Body of pancreas (tissue), 4 donors: ENCODE data around the gene SLC35F5. TPM values are rescaled to one million over a fixed set of nuclear protein-coding genes. Genes with fewer than 3 reads are reported as not detected.
A peak's percentile ranks its signal among the peaks of the same experiment; 100 is the strongest.

Experiments used
- ATAC-seq: fragments of 150-250 bp; one replicate; pipeline ENCODE4 v1.9.1; 2016
- DNase-seq, 4 donors: peaks; one replicate each; pipeline ENCODE4 v3.0.0-alpha.2; 2019
- H3K27ac ChIP-seq, 4 donors: fragments of 200-600 bp; sonication (generic); 1 replicate in 3 of 4; 2 replicates in 1 of 4; pipeline versions ENCODE4 v1.5.1 to v1.6.1; 2016 to 2019; ENCODE audit warnings: mild to moderate bottlenecking in 1 of 4, mixed read lengths in 1 of 4, moderate library complexity in 1 of 4
- H3K27me3 ChIP-seq, 2 donors: fragments of 200-600 bp; sonication (generic); one replicate each; pipeline ENCODE4 v1.6.0; 2016; ENCODE audit warnings: mild to moderate bottlenecking in 1 of 2
- H3K36me3 ChIP-seq, 2 donors: fragments of 200-600 bp; sonication (generic); replicated peaks in 1 of 2; 2 replicates each; pipeline ENCODE4 v1.5.1; 2016; ENCODE audit warnings: low read depth in 2 of 2; ENCODE audit not compliant: insufficient read depth in 1 of 2
- H3K4me1 ChIP-seq: fragments of 200-600 bp; sonication (generic); one replicate; pipeline ENCODE4 v1.6.0; 2016
- H3K4me3 ChIP-seq, 2 donors: fragments of 200-600 bp; sonication (generic); 1 replicate in 1 of 2; 2 replicates in 1 of 2; pipeline ENCODE4 v1.5.1; 2016 to 2019
- H3K9me3 ChIP-seq, 3 donors: fragments of 200-600 bp; sonication (generic); 1 replicate in 2 of 3; 2 replicates in 1 of 3; pipeline ENCODE4 v1.5.1; 2016
- CTCF ChIP-seq, 7 experiments: fragments of 450-650 bp in 4 of 7; fragments of 200-600 bp in 3 of 7; sonication (generic) in 3 of 7; IDR thresholded peaks; one replicate each; pipeline ENCODE4 v1.5.1; 2016 to 2019; ENCODE audit warnings: antibody characterized with exemption in 7 of 7
- POLR2A ChIP-seq, 3 donors: fragments of 450-650 bp; IDR thresholded peaks; one replicate each; pipeline ENCODE4 v1.6.1; 2016; ENCODE audit warnings: antibody characterized with exemption in 3 of 3, mild to moderate bottlenecking in 2 of 3
- WGBS, 2 donors: methylation state at CpG; one replicate each; pipeline ENCODE4 v1.1.5; 2017; 5-methylcytosine and 5-hydroxymethylcytosine counted together
- intact Hi-C: fragments of 100-400 bp; cut with DNase I; formaldehyde crosslinking; loops from one replicate; pipeline ENCODE4 v1.15.1; 2023
- total RNA-seq, 2 donors: library from RNA; depleted of rRNA; stranded (reverse); fragments of >200 nt; gene quantifications; one replicate each; pipeline ENCODE4 v1.1.0, GENCODE V29; 2016

Gene SLC35F5
- total RNA-seq, 2 donors from 2014 or later = 50.8 to 104 TPM

GRCh38 chr2:113795405-113795920 is 39.0 kb upstream of the SLC35F5 start:
- no peak for ATAC-seq
- Histone ChIP-seq H3K4me1 (peaks cover 14% of the 10 kb centered on the region), H3K27ac (no peak overlapping the region), H3K4me3 (no peak overlapping the region), H3K36me3 (no peaks in the 10 kb centered on the region), H3K27me3 (no peaks in the 10 kb centered on the region), H3K9me3 (no peaks in the 10 kb centered on the region)
- intact Hi-C loops = no loop called here
- no peak for DNase-seq
- WGBS, 2 donors = 68 to 82% methylated on average over 3 of the region's 3 CpGs
- no peak for TF ChIP-seq CTCF (IDR thresholded peaks at IDR 0.05)
- TF ChIP-seq POLR2A (IDR thresholded peaks at IDR 0.05) = no peak

GRCh38 chr2:113791697-113792590 is 35.5 kb upstream of the SLC35F5 start:
- H3K4me3 ChIP-seq = no peak overlapping the region
- WGBS, 2 donors = 48% methylated on average over 5 of the region's 5 CpGs
- intact Hi-C loops = no loop called here
- no peak for TF ChIP-seq CTCF (IDR thresholded peaks at IDR 0.05)
- no peak for TF ChIP-seq POLR2A (IDR thresholded peaks at IDR 0.05)
- H3K36me3 ChIP-seq = no peaks in the 10 kb centered on the region
- H3K4me1 ChIP-seq = peaks cover 14% of the 10 kb centered on the region
- H3K27ac ChIP-seq = peak overlapping the region in 2 of 4 donors; percentile 20 to 27
- DNase-seq = no peak
- H3K27me3 ChIP-seq = no peaks in the 10 kb centered on the region
- H3K9me3 ChIP-seq = no peaks in the 10 kb centered on the region
- peak; percentile 45 for ATAC-seq

- H3K4me1 ChIP-seq = peaks cover 17% of the 10 kb centered on the region
- no peak overlapping the region for H3K4me3 ChIP-seq
- no peaks in the 10 kb centered on the region for H3K27me3 ChIP-seq
- DNase-seq (peak; percentile 22 to 68 (median 40)), ATAC-seq (peak; percentile 91)
- TF ChIP-seq POLR2A (IDR thresholded peaks at IDR 0.05) (no peak), CTCF (IDR thresholded peaks at IDR 0.05) (no peak)
- intact Hi-C loops = no loop called here
- H3K27ac ChIP-seq = peak overlapping the region; percentile 17 to 58 (median 37)
- H3K36me3 ChIP-seq = no peaks in the 10 kb centered on the region
- H3K9me3 ChIP-seq = no peaks in the 10 kb centered on the region
- WGBS, 2 donors = 30 to 31% methylated on average over 8 of the region's 8 CpGs
These were observed 28.6 kb upstream of the SLC35F5 start for GRCh38 chr2:113784823-113785744.

GRCh38 chr2:113780472-113780871 is 24.0 kb upstream of the SLC35F5 start:
- H3K9me3 ChIP-seq = no peaks in the 10 kb centered on the region
- ATAC-seq (no peak), DNase-seq (no peak)
- H3K27ac ChIP-seq = no peak overlapping the region
- intact Hi-C loops = no loop called here
- WGBS, 2 donors = 42 to 56% methylated on average over 5 of the region's 5 CpGs
- TF ChIP-seq CTCF (IDR thresholded peaks at IDR 0.05) (no peak), POLR2A (IDR thresholded peaks at IDR 0.05) (no peak)
- no peaks in the 10 kb centered on the region for H3K36me3 ChIP-seq
- no peaks in the 10 kb centered on the region for H3K27me3 ChIP-seq
- peaks cover 10% of the 10 kb centered on the region for H3K4me1 ChIP-seq
- H3K4me3 ChIP-seq = no peak overlapping the region
